H9 (cell line): ENCODE data around the gene TNFSF9. TPM values are rescaled to one million over a fixed set of nuclear protein-coding genes. Genes with fewer than 3 reads are reported as not detected.

Source experiments
- DNase-seq: peaks from one replicate; pipeline ENCODE4 v3.0.0-alpha.2; 2017
- H2AFZ ChIP-seq: one replicate; pipeline ENCODE4 v1.6.1; 2013; ENCODE audit warnings: mild to moderate bottlenecking, low read length, control low read depth, moderate library complexity
- H2AK5ac ChIP-seq: 2 replicates; pipeline ENCODE4 v1.6.1; 2013; ENCODE audit warnings: low read length, control low read depth, mixed read lengths; ENCODE audit not compliant: insufficient read length
- H2BK120ac ChIP-seq: one replicate; pipeline ENCODE4 v1.6.1; 2013; ENCODE audit warnings: low read depth, mild to moderate bottlenecking, low read length, control low read depth, inconsistent platforms; ENCODE audit not compliant: poor library complexity, severe bottlenecking
- H2BK12ac ChIP-seq: 2 replicates; pipeline ENCODE4 v1.6.1; 2013; ENCODE audit warnings: low read length, control low read depth, mixed read lengths, low read depth; ENCODE audit not compliant: insufficient read length
- H2BK15ac ChIP-seq: 2 replicates; pipeline ENCODE4 v1.6.1; 2013; ENCODE audit warnings: low read depth, low read length, control low read depth
- H2BK20ac ChIP-seq: one replicate; pipeline ENCODE4 v1.6.1; 2013; ENCODE audit warnings: low read depth, mild to moderate bottlenecking, low read length, control low read depth, inconsistent platforms; ENCODE audit not compliant: poor library complexity, severe bottlenecking
- H2BK5ac ChIP-seq: 2 replicates; pipeline ENCODE4 v1.6.1; 2013; ENCODE audit warnings: low read length, control low read depth, mixed read lengths; ENCODE audit not compliant: insufficient read length
- H3K14ac ChIP-seq: 2 replicates; pipeline ENCODE4 v1.6.1; 2013; ENCODE audit warnings: low read length, control low read depth; ENCODE audit not compliant: insufficient read depth
- H3K18ac ChIP-seq: 2 replicates; pipeline ENCODE4 v1.6.1; 2013; ENCODE audit warnings: low read depth, mild to moderate bottlenecking, mixed read lengths, low read length, control low read depth; ENCODE audit not compliant: insufficient read length
- H3K23ac ChIP-seq: 2 replicates; pipeline ENCODE4 v1.6.1; 2013; ENCODE audit warnings: low read length, control low read depth, mixed read lengths, low read depth; ENCODE audit not compliant: insufficient read length
- H3K23me2 ChIP-seq: 2 replicates; pipeline ENCODE4 v1.6.1; 2013; ENCODE audit warnings: low read depth, mild to moderate bottlenecking, mixed read lengths, low read length, control low read depth; ENCODE audit not compliant: insufficient read length, poor library complexity, severe bottlenecking
- H3K27ac ChIP-seq: 2 replicates; pipeline ENCODE4 v1.5.1; 2013; ENCODE audit warnings: low read length, control low read depth, mixed read lengths, low read depth; ENCODE audit not compliant: insufficient read length
- H3K27me3 ChIP-seq: 2 replicates; pipeline ENCODE4 v1.6.1; 2013; ENCODE audit warnings: low read length, control low read depth, inconsistent platforms; ENCODE audit not compliant: insufficient read depth
- H3K4ac ChIP-seq: 2 replicates; pipeline ENCODE4 v1.6.1; 2013; ENCODE audit warnings: low read depth, mild to moderate bottlenecking, control low read depth, inconsistent platforms, low read length, moderate library complexity
- H3K4me1 ChIP-seq: 2 replicates; pipeline ENCODE4 v1.6.1; 2013; ENCODE audit warnings: low read length, control low read depth, inconsistent platforms; ENCODE audit not compliant: insufficient read depth
- H3K4me2 ChIP-seq: 2 replicates; pipeline ENCODE4 v1.6.1; 2013; ENCODE audit warnings: low read length, control low read depth, mixed read lengths; ENCODE audit not compliant: insufficient read length, insufficient read depth
- H3K56ac ChIP-seq: 2 replicates; pipeline ENCODE4 v1.6.1; 2013; ENCODE audit warnings: low read depth, mild to moderate bottlenecking, mixed read lengths, low read length, control low read depth; ENCODE audit not compliant: insufficient read length
- H3K79me1 ChIP-seq: 2 replicates; pipeline ENCODE4 v1.6.1; 2013; ENCODE audit warnings: low read depth, mild to moderate bottlenecking, moderate library complexity, low read length, control low read depth, inconsistent platforms; ENCODE audit not compliant: insufficient read depth, poor library complexity, severe bottlenecking
- H3K79me2 ChIP-seq: 2 replicates; pipeline ENCODE4 v1.6.1; 2013; ENCODE audit warnings: low read length, control low read depth, inconsistent platforms; ENCODE audit not compliant: insufficient read depth
- H3K9ac ChIP-seq: 2 replicates; pipeline ENCODE4 v1.6.1; 2013; ENCODE audit warnings: low read length, control low read depth, mixed read lengths; ENCODE audit not compliant: insufficient read length; ENCODE audit errors: extremely low read depth
- H3K9me3 ChIP-seq: one replicate; pipeline ENCODE4 v1.6.1; 2013; ENCODE audit warnings: low read depth, low read length, inconsistent platforms; ENCODE audit not compliant: control insufficient read depth
- H3T11ph ChIP-seq: one replicate; pipeline ENCODE4 v1.6.1; 2013; ENCODE audit warnings: mild to moderate bottlenecking, low read length, control low read depth, inconsistent platforms
- H4K20me1 ChIP-seq: one replicate; pipeline ENCODE4 v1.6.1; 2013; ENCODE audit not compliant: control insufficient read depth, insufficient read length, insufficient read depth
- H4K5ac ChIP-seq: 2 replicates; pipeline ENCODE4 v1.6.1; 2013; ENCODE audit warnings: low read depth, mild to moderate bottlenecking, mixed read lengths, low read length, control low read depth; ENCODE audit not compliant: insufficient read length
- H4K8ac ChIP-seq: replicated peaks from 2 replicates; pipeline ENCODE4 v1.6.1; 2013; ENCODE audit warnings: low read length, control low read depth, mixed read lengths, low read depth; ENCODE audit not compliant: insufficient read length
- H4K91ac ChIP-seq: 2 replicates; pipeline ENCODE4 v1.6.1; 2013; ENCODE audit warnings: low read depth, mild to moderate bottlenecking, moderate library complexity, mixed read lengths, low read length, control low read depth; ENCODE audit not compliant: insufficient read length
- H3K27ac Mint-ChIP-seq, 3 experiments: 2 replicates in 2 of 3; 3 replicates in 1 of 3; pipeline ENCODE4 v1.8.0; 2020 to 2021; ENCODE audit warnings: mixed read lengths in 3 of 3, mild to moderate bottlenecking in 1 of 3, moderate library complexity in 1 of 3
- H3K27me3 Mint-ChIP-seq: 2 replicates; pipeline ENCODE4 v1.8.0; 2021; ENCODE audit warnings: low read depth, mild to moderate bottlenecking, moderate library complexity, mixed read lengths
- H3K36me3 Mint-ChIP-seq, 3 experiments: 2 replicates in 2 of 3; 3 replicates in 1 of 3; pipeline ENCODE4 v1.8.0; 2020 to 2021; ENCODE audit warnings: low read depth in 3 of 3, mixed read lengths in 3 of 3; ENCODE audit not compliant: insufficient read depth in 1 of 3
- H3K4me1 Mint-ChIP-seq, 2 experiments: 2 replicates each; pipeline ENCODE4 v1.8.0; 2020; ENCODE audit warnings: mixed read lengths in 2 of 2
- H3K4me3 Mint-ChIP-seq, 2 experiments: 2 replicates in 1 of 2; 3 replicates in 1 of 2; pipeline ENCODE4 v1.8.0; 2020 to 2021; ENCODE audit warnings: mild to moderate bottlenecking in 2 of 2, mixed read lengths in 2 of 2, moderate library complexity in 1 of 2
- H3K9me3 Mint-ChIP-seq, 2 experiments: 2 replicates in 1 of 2; 3 replicates in 1 of 2; pipeline ENCODE4 v1.8.0; 2020; ENCODE audit warnings: mild to moderate bottlenecking in 2 of 2, mixed read lengths in 2 of 2, moderate library complexity in 1 of 2
- CTCF ChIP-seq: fragments of 200-600 bp; sonication (generic); conservative IDR thresholded peaks from 3 replicates; pipeline ENCODE4 v1.8.0; 2021; ENCODE audit warnings: antibody characterized with exemption, mild to moderate bottlenecking
- WGBS: extraction: QIAGEN DNeasy Blood & Tissue Kit; methylation state at CpG from one replicate; pipeline ENCODE4 v1.1.7; 2013; ENCODE audit warnings: missing lambda C conversion rate, low lambda C conversion rate, mixed read lengths; ENCODE audit not compliant: insufficient read length; ENCODE audit errors: extremely low coverage; 5-methylcytosine and 5-hydroxymethylcytosine counted together
- total RNA-seq: library from RNA; stranded (reverse); gene quantifications from 2 replicates; pipeline ENCODE4 v1.2.1, GENCODE V29; 2021

TNFSF9 gene
- total RNA-seq, 1 experiment from 2014 or later: 1.9 TPM

GRCh38 chr19:6491802-6492592 is 38.8 kb upstream of the TNFSF9 start:
- no peak overlapping the region for H2BK120ac ChIP-seq
- H4K91ac ChIP-seq: no peak overlapping the region
- no peak overlapping the region for H3K4me2 ChIP-seq
- H3K18ac ChIP-seq: no peak overlapping the region
- H2AK5ac ChIP-seq: no peak overlapping the region
- no peaks in the 10 kb centered on the region for H3K9me3 ChIP-seq
- H3K79me1 ChIP-seq: no peaks in the 10 kb centered on the region
- Mint-ChIP-seq H3K36me3 (peaks cover 0 to 15% (median 0%) of the 10 kb centered on the region in 3 experiments; a peak in 3 of 7 replicates), H3K27me3 (peaks cover 21% of the 10 kb centered on the region), H3K27ac (no peak overlapping the region), H3K4me1 (no peaks in the 10 kb centered on the region), H3K4me3 (no peak overlapping the region), H3K9me3 (peaks cover 2 to 3% of the 10 kb centered on the region in 2 experiments; a peak in 1 of 5 replicates)
- H2BK20ac ChIP-seq: no peak overlapping the region
- no peak overlapping the region for H2BK5ac ChIP-seq
- no peaks in the 10 kb centered on the region for H4K20me1 ChIP-seq
- no peak overlapping the region for H4K8ac ChIP-seq
- no peak overlapping the region for H4K5ac ChIP-seq
- H2BK15ac ChIP-seq: no peak overlapping the region
- H3K27ac ChIP-seq: no peak overlapping the region
- no peak overlapping the region for H2BK12ac ChIP-seq
- H3K23me2 ChIP-seq: peaks cover 3% of the 10 kb centered on the region
- no peak overlapping the region for H2AFZ ChIP-seq
- no peak overlapping the region for H3K4ac ChIP-seq
- no CpG with 5 or more reads among the region's 4 CpGs for WGBS
- no peak overlapping the region for H3K14ac ChIP-seq
- no peak overlapping the region for H3K56ac ChIP-seq
- TF ChIP-seq CTCF: no peak
- H3K79me2 ChIP-seq: no peaks in the 10 kb centered on the region
- no peaks in the 10 kb centered on the region for H3K27me3 ChIP-seq
- no peaks in the 10 kb centered on the region for H3K4me1 ChIP-seq
- H3K9ac ChIP-seq: no peak overlapping the region
- no peak overlapping the region for H3T11ph ChIP-seq
- no peak for DNase-seq
- no peak overlapping the region for H3K23ac ChIP-seq
